GM12891 (cell line): ENCODE results near the gene KRTAP26-1.

Experiments
- DNase-seq: peaks from one replicate; pipeline ENCODE4 v3.0.0; 2011; ENCODE audit warnings: low spot score; ENCODE audit not compliant: insufficient read length
- FAIRE-seq: peaks from 2 replicates; lab custom pipeline; 2011; peaks lifted over from hg19 to GRCh38; lab: Jason Lieb, UNC
- PAX5 ChIP-seq: IDR thresholded peaks from 2 replicates; pipeline ENCODE4 v1.6.1; 2011; ENCODE audit warnings: low read length, moderate library complexity, mild to moderate bottlenecking; ENCODE audit not compliant: insufficient read depth, severe bottlenecking
- POLR2A ChIP-seq: IDR thresholded peaks from 2 replicates; pipeline ENCODE4 v1.6.1; 2011; ENCODE audit warnings: low read depth, low read length, control low read depth
- POLR2AphosphoS5 ChIP-seq: IDR thresholded peaks from 2 replicates; pipeline ENCODE4 v1.6.1; 2011; ENCODE audit warnings: low read depth, low read length, control low read depth
- POU2F2 ChIP-seq: IDR thresholded peaks from 2 replicates; pipeline ENCODE4 v1.6.1; 2011; ENCODE audit warnings: low read depth, mild to moderate bottlenecking, control low read depth, low read length, moderate library complexity
- SPI1 ChIP-seq: IDR thresholded peaks from 2 replicates; pipeline ENCODE4 v1.6.1; 2011; ENCODE audit warnings: low read depth, low read length, control low read depth
- TAF1 ChIP-seq: IDR thresholded peaks from 2 replicates; pipeline ENCODE4 v1.6.1; 2011; ENCODE audit warnings: low read depth, low read length, control low read depth

KRTAP26-1 gene

DNA sequence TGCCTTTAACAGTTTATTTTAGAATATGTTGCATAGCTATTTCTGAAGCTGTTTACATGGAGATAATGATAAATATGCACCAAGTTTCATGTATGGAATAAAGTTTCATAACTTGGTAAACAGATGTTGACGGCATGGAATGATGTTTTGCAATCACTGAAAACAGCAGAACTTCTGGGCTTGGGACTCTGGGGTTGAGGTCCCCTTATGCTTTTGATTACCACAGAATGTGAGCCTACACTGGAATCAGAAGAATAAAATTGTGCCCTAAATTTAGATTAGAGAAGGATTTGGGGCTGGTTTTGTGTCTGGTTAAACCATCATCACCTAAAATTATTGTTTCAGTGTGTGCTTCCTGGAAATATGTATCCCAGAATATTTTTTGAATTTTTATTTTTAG, 48.5 kb downstream of the KRTAP26-1 start:
- FAIRE-seq (no peak), DNase-seq (no peak)
- TF ChIP-seq SPI1 = no peak

DNA sequence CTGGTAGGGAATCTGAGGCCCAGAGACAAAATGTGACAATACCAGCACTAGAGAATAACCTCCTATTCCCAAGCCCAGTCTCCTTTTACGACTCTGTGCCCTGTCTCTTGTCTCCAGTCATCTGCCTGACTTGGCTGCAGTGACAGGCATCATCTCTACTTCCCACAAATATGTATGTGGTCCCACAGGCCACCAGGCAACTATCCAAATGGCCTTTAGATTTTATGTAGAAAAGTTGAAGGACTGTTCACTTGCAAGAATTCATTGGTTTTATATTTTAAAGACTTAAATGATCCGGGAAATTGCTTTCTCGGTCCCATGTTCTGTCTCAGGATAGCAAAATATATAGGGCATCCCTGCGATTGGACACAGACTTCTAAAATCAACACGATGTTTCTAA, 49.0 kb downstream of the KRTAP26-1 start:
- FAIRE-seq = no peak
- TF ChIP-seq POLR2A (no peak), POLR2AphosphoS5 (no peak), SPI1 (no peak), TAF1 (no peak), PAX5 (no peak), POU2F2 (no peak)
- DNase-seq = no peak

DNA sequence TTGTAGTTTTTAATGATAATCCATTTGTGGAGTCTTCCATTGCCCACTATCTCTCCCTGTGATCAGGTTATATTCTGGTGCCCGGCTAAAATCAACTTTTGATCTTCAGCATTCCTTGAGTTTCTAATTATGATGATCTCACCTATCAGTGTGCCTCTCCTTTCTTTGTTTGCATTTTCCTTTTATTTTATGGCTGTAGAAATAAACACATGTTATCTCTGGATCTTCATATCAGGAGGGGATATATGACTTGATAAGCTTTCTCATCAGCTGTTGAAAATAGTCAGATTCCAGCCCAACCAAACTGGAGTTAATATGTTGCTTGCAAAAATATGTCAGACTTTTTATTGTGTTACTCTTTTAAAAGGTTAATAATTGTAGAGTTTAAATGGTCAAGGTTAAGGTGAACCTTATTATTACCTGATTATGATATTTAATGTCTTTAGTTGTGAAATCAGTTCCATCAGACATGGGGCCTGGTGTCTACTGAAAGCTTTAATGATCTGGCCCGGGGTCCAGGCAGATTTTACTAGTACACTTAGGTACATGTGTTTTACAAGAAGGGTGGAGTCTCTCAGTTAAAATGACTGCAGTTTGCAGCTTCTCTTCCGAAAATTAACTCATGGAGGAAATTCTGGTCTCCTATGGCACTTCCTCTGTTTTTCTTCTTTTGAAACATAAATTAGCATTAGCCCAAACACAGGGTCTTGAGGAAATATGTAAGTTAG, 50.1 kb downstream of the KRTAP26-1 start:
- TF ChIP-seq PAX5 (no peak), TAF1 (no peak), POU2F2 (no peak), POLR2AphosphoS5 (no peak), SPI1 (no peak), POLR2A (no peak)
- no peak for FAIRE-seq
- DNase-seq = no peak
